ENCODE results near the gene SNAP25.

Gene SNAP25

DNA sequence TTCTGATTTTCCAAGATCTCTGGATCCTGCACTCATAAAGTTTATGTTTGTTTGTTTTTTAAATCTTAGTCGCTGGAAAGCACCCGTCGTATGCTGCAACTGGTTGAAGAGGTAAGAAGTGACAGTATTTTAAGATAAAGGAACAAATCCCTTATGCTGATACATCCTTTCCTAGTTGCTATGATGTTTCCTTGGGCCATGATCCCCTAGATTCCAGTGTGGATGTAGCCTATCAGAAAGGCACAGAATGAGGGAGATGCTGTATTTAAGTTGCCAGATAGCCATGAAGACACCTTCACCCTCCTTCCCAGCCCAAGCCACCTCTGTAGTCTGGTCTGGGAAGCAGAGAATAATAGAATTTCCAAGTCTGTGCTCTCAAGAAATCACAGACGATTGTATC lies 59.0 kb downstream of the SNAP25 start:
- Histone ChIP-seq H4K20me1 (ENCODE audit: insufficient read depth, low read length) (no peaks in the 10 kb centered on the region), H3K9ac (ENCODE audit: low read length) (no peak overlapping the region), H3K9me3 (replicated peaks; ENCODE audit: insufficient read depth, low read length) (no peaks in the 10 kb centered on the region), H3K4me1 (ENCODE audit: low read length) (no peaks in the 10 kb centered on the region), H3K4me2 (ENCODE audit: low read depth, low read length) (no peak overlapping the region), H2AFZ (ENCODE audit: low read length) (no peak overlapping the region), H3K4me3 (ENCODE audit: low read length) (no peak overlapping the region), H3F3A (ENCODE audit: insufficient read depth, low read length) (no peaks in the 10 kb centered on the region), H3K27me3 (replicated peaks; ENCODE audit: insufficient read depth, low read length) (no peaks in the 10 kb centered on the region), H3K27ac (ENCODE audit: low read length) (no peak overlapping the region), H3K36me3 (replicated peaks; ENCODE audit: insufficient read depth, low read length) (no peaks in the 10 kb centered on the region), H3K79me2 (ENCODE audit: low read length) (no peaks in the 10 kb centered on the region), H3K9me2 (replicated peaks; ENCODE audit: insufficient read depth, low read length) (no peaks in the 10 kb centered on the region)
- no peak for DNase-seq
- TF ChIP-seq CTCF (IDR thresholded peaks at IDR 0.05; ENCODE audit: low read length) (no peak), EZH2 (optimal IDR thresholded peaks at IDR 0.05; ENCODE audit: low read depth, low read length) (no peak), EZH2phosphoT487 (IDR thresholded peaks at IDR 0.05; ENCODE audit: low read length) (no peak)

DNA sequence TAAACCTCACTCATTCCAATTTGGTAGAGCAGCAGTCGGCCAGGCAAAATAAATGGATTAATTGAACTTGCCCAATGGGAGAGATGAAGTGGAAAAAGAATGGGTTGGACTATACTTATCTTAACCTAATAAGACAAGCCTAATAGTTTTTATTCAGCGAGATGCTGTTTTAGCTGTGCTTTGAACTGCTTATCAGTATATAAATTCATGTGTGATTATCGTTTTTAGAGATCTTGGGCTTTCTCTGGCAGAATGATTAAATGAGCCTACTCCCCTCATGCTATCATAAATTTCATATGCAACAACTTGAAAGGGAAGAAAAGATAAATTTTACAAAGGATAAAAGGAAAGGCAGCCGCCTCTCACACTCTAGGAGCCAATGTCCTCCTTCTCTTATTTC lies 59.8 kb downstream of the SNAP25 start:
- no peaks in the 10 kb centered on the region for H3K9me3 ChIP-seq (replicated peaks; ENCODE audit: insufficient read depth, low read length)
- no peak overlapping the region for H3K9ac ChIP-seq (ENCODE audit: low read length)
- H3K4me3 ChIP-seq (ENCODE audit: low read length) = no peak overlapping the region
- no peak overlapping the region for H2AFZ ChIP-seq (ENCODE audit: low read length)
- no peaks in the 10 kb centered on the region for H3K9me2 ChIP-seq (replicated peaks; ENCODE audit: insufficient read depth, low read length)
- TF ChIP-seq EZH2 (optimal IDR thresholded peaks at IDR 0.05; ENCODE audit: low read depth, low read length) = no peak
- no peak for TF ChIP-seq EZH2phosphoT487 (IDR thresholded peaks at IDR 0.05; ENCODE audit: low read length)
- TF ChIP-seq CTCF (IDR thresholded peaks at IDR 0.05; ENCODE audit: low read length) = no peak
- no peaks in the 10 kb centered on the region for H3K36me3 ChIP-seq (replicated peaks; ENCODE audit: insufficient read depth, low read length)
- no peaks in the 10 kb centered on the region for H3K79me2 ChIP-seq (ENCODE audit: low read length)
- H4K20me1 ChIP-seq (ENCODE audit: insufficient read depth, low read length) = no peaks in the 10 kb centered on the region
- no peaks in the 10 kb centered on the region for H3K27me3 ChIP-seq (replicated peaks; ENCODE audit: insufficient read depth, low read length)
- no peak for DNase-seq
- no peak overlapping the region for H3K4me2 ChIP-seq (ENCODE audit: low read depth, low read length)
- H3K4me1 ChIP-seq (ENCODE audit: low read length) = no peaks in the 10 kb centered on the region
- no peaks in the 10 kb centered on the region for H3F3A ChIP-seq (ENCODE audit: insufficient read depth, low read length)
- no peak overlapping the region for H3K27ac ChIP-seq (ENCODE audit: low read length)

DNA sequence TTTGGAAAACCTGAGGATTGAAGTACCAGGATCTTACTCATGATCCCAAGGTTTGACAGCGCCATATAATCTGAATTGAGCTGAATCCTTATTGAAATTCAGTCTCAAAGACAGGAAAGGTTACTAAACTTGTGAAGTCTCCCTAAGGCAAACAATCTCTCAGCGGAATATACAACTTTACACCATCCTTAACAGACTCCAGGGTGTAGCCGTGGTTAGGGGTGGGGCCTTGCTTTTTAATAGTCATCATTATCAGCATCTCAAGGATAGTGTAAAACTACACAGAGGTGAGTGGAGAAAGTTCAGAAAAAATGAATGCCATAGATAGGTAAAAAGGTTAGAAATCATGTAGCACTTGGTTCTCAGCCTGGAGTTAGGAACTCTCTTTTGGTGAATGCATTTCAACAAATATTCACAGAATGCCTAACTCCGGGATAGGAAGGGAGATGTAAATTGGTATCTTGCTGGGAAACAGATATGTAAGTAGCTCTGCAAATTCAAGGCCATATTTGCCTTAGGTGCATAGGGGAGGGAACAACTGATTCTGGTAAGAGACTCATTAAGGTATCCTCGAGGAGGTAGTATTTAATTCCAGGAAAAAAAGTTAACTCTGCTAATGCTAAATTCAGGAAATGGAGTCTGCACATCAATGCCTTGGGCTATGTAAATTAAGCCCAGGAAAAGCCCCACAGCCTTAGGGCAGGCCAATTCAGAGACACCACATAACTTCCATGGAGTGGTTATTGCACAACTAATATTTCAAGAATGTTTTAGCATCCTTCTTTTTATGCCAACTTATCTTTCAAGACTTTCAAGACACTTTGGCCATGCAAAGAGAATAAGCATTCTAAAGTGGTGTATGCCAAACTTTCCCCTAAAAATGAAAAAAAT lies 61.6 kb downstream of the SNAP25 start:
- DNase-seq = no peak
- TF ChIP-seq CTCF (IDR thresholded peaks at IDR 0.05; ENCODE audit: low read length) (no peak), EZH2 (optimal IDR thresholded peaks at IDR 0.05; ENCODE audit: low read depth, low read length) (no peak), EZH2phosphoT487 (IDR thresholded peaks at IDR 0.05; ENCODE audit: low read length) (no peak)
- H3K27ac ChIP-seq (ENCODE audit: low read length) = no peak overlapping the region
- no peaks in the 10 kb centered on the region for H3K4me1 ChIP-seq (ENCODE audit: low read length)
- H3K9me3 ChIP-seq (replicated peaks; ENCODE audit: insufficient read depth, low read length) = no peaks in the 10 kb centered on the region
- no peaks in the 10 kb centered on the region for H4K20me1 ChIP-seq (ENCODE audit: insufficient read depth, low read length)
- H3K9me2 ChIP-seq (replicated peaks; ENCODE audit: insufficient read depth, low read length) = no peaks in the 10 kb centered on the region
- H3F3A ChIP-seq (ENCODE audit: insufficient read depth, low read length) = no peaks in the 10 kb centered on the region
- H3K79me2 ChIP-seq (ENCODE audit: low read length) = no peaks in the 10 kb centered on the region
- no peaks in the 10 kb centered on the region for H3K36me3 ChIP-seq (replicated peaks; ENCODE audit: insufficient read depth, low read length)
- no peaks in the 10 kb centered on the region for H3K27me3 ChIP-seq (replicated peaks; ENCODE audit: insufficient read depth, low read length)
- H3K4me2 ChIP-seq (ENCODE audit: low read depth, low read length) = no peak overlapping the region
- no peak overlapping the region for H2AFZ ChIP-seq (ENCODE audit: low read length)
- no peak overlapping the region for H3K4me3 ChIP-seq (ENCODE audit: low read length)
- H3K9ac ChIP-seq (ENCODE audit: low read length) = no peak overlapping the region
